GM12801 (cell line): ENCODE data around the gene EIF3A.

Experiments
- CTCF ChIP-seq: IDR thresholded peaks from one replicate; pipeline ENCODE4 v1.5.1; 2011; ENCODE audit warnings: control low read depth; ENCODE audit not compliant: insufficient read length; ENCODE audit errors: extremely low read depth

EIF3A gene

GRCh38 chr10:119025336-119025735 is 55.3 kb downstream of the EIF3A start:
- no peak for TF ChIP-seq CTCF

GRCh38 chr10:119024882-119025281 is 55.7 kb downstream of the EIF3A start:
- TF ChIP-seq CTCF: no peak

- TF ChIP-seq CTCF: no peak
These were observed 57.1 kb downstream of the EIF3A start for GRCh38 chr10:119023553-119023868.

- no peak for TF ChIP-seq CTCF
These were observed 57.6 kb downstream of the EIF3A start for GRCh38 chr10:119022846-119023552.

GRCh38 chr10:119020627-119020946 is 60.0 kb downstream of the EIF3A start:
- no peak for TF ChIP-seq CTCF

- TF ChIP-seq CTCF: no peak
These were observed 73.4 kb downstream of the EIF3A start for GRCh38 chr10:119007211-119007574.

GRCh38 chr10:119006451-119007210 is 74.0 kb downstream of the EIF3A start:
- no peak for TF ChIP-seq CTCF
